GM10847 (cell line): ENCODE data around the gene SLC37A2.

Experiments used
- POLR2A ChIP-seq: IDR thresholded peaks from 2 replicates; pipeline ENCODE4 v1.6.1; 2011; ENCODE audit not compliant: insufficient read length; ENCODE audit errors: extremely low read depth

The SLC37A2 gene

DNA sequence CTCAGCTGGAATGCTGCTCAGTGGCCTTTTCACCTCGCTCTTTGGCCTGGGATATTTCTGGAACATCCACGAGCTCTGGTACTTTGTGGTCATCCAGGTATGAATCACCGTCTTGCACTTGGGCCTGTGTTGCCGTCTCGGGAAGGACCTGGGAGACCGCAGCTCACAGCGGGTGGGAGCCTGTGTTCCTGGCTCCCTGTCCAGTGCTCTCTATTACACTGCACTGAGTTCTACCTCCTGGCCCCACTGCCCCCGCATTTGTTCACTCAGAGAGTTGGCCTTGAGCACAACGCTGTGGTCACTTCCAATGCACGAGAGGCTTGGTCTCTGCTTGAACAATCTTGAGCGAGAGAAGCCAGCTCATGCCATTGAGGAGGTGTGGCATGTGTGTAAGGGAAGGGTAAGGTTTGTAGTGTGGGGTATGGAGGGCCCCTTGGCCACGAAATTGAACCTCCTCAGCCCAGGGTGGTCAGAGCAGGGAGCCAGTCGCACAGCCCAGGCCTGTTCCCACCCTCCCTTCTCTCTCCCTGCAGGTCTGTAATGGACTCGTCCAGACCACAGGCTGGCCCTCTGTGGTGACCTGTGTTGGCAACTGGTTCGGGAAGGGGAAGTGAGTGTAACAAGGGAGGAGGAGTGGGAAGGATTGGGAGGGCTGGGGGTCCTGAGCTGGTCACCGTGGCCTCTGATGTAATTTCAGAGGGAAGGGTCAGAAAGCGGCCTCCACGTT lies 16.2 kb downstream of the SLC37A2 start:
- no peak for TF ChIP-seq POLR2A

DNA sequence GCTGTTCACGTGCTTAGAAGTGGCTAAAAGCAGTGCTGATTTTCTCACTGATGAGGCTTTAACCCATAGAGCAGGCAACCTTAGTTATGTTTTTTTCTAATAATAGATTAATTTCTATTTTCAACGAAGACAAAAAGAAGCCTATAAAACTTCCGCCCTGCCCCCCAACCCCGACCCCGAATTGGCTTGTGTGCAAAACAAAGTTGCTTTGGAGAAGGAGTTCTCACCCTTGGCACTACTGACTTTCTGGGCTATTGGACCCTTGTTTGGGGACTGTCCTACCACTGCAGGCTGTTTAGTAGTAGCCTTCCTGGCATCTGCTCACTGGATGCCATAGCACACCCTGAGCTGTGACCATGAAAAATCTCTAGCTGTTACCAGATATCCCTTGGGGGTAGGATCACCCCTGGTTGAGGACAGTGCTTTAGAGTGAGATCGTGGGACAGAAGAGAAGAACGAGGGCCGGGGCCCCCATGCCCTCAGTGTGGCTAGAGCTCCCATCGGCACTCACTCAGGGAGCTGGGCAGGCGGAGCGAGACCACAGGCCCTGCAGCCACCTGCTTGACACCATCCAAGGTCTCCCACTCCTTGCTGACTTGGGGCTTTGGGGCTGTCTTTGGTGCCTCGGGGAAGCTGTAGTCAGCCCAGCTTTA lies 16.9 kb downstream of the SLC37A2 start:
- no peak for TF ChIP-seq POLR2A

DNA sequence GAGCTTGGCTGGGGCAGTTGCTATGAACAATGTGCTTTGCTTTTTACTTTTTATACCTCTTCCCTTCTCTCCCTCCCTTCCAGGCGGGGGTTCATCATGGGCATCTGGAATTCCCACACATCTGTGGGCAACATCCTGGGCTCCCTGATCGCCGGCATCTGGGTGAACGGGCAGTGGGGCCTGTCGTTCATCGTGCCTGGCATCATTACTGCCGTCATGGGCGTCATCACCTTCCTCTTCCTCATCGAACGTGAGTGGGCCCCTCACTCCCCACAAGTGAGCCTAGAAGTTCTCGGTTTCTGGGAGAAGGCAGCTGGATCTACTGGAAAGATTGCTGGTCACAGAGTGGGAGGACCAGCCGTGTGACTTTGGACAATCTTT lies 17.4 kb downstream of the SLC37A2 start:
- TF ChIP-seq POLR2A: no peak

GRCh38 chr11:125081098-125081798 lies 18.1 kb downstream of the SLC37A2 start:
- no peak for TF ChIP-seq POLR2A

- no peak for TF ChIP-seq POLR2A
These were observed 18.9 kb downstream of the SLC37A2 start for GRCh38 chr11:125082040-125082439.

DNA sequence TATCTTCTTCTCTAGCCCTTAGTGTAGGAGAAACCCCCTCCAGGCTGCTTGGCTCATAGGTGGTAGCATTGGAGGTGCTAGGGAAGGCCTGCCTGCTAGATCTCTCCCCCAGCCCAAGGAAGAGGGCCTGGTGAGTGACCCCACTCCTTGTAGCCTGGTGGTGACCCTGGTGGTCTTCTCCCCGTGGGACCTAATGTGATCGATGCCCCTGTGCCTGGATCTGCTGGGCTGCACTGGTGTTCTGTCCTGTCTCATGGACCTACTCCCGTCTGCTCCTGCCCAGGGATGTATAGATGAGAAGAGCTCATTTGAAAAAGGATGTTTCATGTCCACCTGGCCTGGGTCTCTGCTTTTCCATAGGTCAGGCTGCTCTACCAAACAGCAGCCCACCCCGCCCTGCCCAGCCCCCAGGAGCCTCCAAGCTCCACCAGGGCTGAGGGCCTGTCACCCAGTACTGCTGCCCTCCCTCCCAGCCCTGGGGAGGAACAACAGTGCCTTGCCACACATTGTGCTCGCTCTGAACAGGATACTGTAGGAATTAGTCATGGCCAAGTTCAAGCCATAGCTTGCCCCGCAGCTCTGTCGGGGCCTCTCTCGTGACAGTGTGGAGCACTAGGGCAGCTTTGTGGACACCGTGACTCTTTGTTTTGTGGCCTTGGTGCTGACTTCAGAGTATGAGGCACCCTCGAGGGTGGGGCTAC lies 19.7 kb downstream of the SLC37A2 start:
- no peak for TF ChIP-seq POLR2A

GRCh38 chr11:125083312-125084056 lies 20.4 kb downstream of the SLC37A2 start:
- TF ChIP-seq POLR2A: no peak

DNA sequence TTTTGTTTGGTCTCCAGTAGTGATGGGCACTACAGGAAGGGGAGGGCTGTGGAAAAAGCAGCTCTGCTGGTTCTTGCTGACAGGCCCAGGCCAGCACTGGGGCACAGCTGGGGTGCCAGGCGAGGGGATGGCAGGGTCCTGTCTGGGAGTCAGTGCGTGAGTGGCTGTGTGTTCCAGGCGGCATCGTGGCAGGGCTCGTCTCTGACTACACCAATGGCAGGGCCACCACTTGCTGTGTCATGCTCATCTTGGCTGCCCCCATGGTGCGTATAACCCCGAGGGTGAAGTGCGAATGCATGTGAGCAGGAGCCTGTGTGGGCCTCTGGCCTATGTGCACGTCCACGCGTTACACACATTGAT lies 20.9 kb downstream of the SLC37A2 start:
- no peak for TF ChIP-seq POLR2A

GRCh38 chr11:125084761-125085231 lies 21.7 kb downstream of the SLC37A2 start:
- no peak for TF ChIP-seq POLR2A

- TF ChIP-seq POLR2A: no peak
These were observed 22.4 kb downstream of the SLC37A2 start for GRCh38 chr11:125085301-125086081.

DNA sequence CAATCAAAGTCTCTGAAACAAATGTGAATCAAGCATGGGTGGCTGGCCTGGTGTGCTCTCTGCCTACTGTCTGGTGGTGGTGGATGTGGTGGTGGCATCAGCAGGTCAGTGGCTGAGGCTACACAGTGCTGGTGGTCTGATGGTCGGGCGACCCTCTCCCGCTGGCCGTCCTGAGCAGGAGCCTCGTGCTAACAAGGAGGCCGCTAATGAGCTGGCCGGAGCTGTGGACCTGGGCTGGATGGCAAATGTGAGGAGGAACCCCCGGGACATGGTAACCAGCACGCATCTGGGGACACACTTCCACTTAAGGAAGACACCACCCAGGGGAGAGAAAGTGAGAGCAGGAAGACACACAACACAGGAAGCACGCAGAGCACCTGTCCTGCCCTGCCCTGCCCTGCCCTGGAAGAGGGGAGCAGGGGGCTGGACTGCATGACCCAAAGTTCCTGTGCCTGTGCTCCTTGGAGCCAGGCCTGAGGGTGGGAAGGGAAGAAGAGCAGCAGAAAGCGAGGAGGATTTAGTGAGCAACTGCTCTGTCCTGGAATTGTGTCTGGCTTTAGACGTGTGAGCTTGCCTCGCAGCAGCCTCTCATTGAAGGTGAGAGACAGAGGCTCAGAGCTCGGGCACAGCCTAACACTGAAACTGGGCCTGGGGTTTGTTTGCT lies 23.7 kb downstream of the SLC37A2 start:
- TF ChIP-seq POLR2A: no peak

DNA sequence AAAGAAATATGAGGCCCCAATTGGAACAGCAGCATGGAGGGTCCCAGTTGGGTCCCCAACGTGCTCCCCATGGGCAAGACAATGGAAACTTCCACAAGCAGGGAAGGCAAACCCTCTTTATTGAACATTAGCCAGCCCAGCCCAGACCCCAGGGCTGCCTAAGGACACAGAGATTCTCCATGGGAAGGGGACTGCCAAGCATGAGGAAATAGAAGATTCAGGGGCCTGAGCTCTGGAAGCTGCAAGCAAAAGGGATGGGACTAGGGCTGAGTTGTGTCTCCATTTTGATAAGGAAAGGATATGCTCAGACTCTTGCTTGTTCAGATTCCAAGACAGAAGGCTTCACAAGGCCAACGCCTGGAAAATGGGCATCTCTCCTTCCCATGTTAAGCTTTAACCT lies 25.0 kb downstream of the SLC37A2 start:
- TF ChIP-seq POLR2A: no peak

DNA sequence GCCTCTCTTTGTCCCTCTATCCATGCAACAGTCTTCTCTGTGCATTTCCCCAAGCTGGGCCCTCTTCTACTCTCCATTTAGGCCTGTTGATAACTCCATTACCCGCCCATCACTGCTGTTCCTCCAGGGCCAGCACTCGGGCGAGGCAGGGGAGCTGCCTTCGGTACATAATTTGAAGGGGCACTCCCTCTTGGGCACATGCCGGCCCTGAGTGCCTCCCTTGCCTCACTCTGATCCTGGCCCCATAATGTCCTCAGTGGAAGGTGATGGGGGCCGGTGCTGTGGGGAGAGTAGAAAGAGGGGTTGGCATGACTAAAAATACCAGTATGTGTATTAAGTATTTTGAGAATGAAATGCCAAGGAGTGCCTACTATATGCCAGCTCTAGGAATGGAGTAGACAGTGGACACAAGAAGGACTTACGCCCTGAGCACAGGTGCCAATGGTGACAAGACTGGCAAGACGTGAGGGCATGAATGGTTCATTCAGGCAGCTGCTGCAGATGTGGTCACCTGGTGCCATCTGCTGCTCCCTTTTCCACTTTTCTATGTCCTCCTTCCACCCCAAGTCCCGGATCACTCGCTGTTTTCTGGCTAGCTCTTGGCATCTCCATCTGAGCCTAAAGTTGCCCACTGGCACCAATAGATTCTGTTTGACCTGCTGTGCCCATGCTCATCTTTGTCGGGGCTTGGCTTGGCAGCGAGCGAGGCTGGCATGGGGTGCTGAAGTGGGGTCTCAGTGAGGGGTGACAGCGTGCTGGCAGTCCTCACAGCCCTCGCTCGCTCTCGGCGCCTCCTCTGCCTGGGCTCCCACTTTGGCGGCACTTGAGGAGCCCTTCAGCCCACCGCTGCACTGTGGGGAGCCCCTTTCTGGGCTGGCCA lies 25.7 kb downstream of the SLC37A2 start:
- no peak for TF ChIP-seq POLR2A
